Right lobe of liver (tissue), 4 donors: Measurements from ENCODE around the gene MFAP4.

Experiments
- CTCF ChIP-seq, 4 donors: fragments of 200-600 bp in 3 of 4; fragments of 450-650 bp in 1 of 4; IDR thresholded peaks; one replicate each; pipeline versions ENCODE4 v1.5.1 to v1.8.0; 2016 to 2022; ENCODE audit warnings: antibody characterized with exemption in 4 of 4, mild to moderate bottlenecking in 2 of 4
- POLR2A ChIP-seq: fragments of 450-650 bp; IDR thresholded peaks from one replicate; pipeline ENCODE4 v1.6.1; 2017; ENCODE audit warnings: antibody characterized with exemption, mild to moderate bottlenecking
- donor health status: DM: no; HTN: no; CAD: no.
- donor health status: DM: no; HTN: no; CAD: no.
- donor health status: DM: no; HTN: yes; CAD: no.

GRCh38 chr17:19337712-19338023, 49.3 kb downstream of the MFAP4 start:
- TF ChIP-seq CTCF (IDR thresholded peaks at IDR 0.05) (no peak), POLR2A (no peak)
